ENCODE data around the gene TBXAS1. TPM values are rescaled to one million over a fixed set of nuclear protein-coding genes. Genes with fewer than 3 reads are reported as not detected.

TBXAS1 gene
- total and polyA plus RNA-seq, 2 of the 8 experiments (the other 6 are each of a cell fraction or from before 2014, with no cell fraction given): 0.86 to 2.1 TPM

GRCh38 chr7:139943401-139943800 lies 114.3 kb downstream of the TBXAS1 start (continued):
- TF ChIP-seq GTF2F1 (IDR thresholded peaks at IDR 0.05; ENCODE audit: borderline replicate concordance, low read depth, low read length) (no peak), NRF1 (IDR thresholded peaks at IDR 0.05; ENCODE audit: low read depth, low read length) (no peak), SIX5 (IDR thresholded peaks at IDR 0.05; ENCODE audit: low read depth, low read length) (no peak), BCL11A (IDR thresholded peaks at IDR 0.05; ENCODE audit: low read depth in 2 of 2, low read length in 2 of 2) (no peak), EZH2 (IDR thresholded peaks at IDR 0.05; ENCODE audit: low read depth, low read length, severe bottlenecking) (no peak)

Data from H1 (cell line).